GM12801 (cell line): Measurements from ENCODE around the gene STMN1.

ENCODE experiments used
- CTCF ChIP-seq: IDR thresholded peaks from one replicate; pipeline ENCODE4 v1.5.1; 2011; ENCODE audit warnings: control low read depth; ENCODE audit not compliant: insufficient read length; ENCODE audit errors: extremely low read depth

The STMN1 gene

GRCh38 chr1:25913206-25913605, 7.0 kb upstream of the STMN1 start:
- TF ChIP-seq CTCF, result no peak

GRCh38 chr1:25912076-25912831, 6.0 kb upstream of the STMN1 start:
- no peak for TF ChIP-seq CTCF

GRCh38 chr1:25911162-25911561, 4.9 kb upstream of the STMN1 start:
- TF ChIP-seq CTCF, result no peak

GRCh38 chr1:25909040-25909439, 2.8 kb upstream of the STMN1 start:
- TF ChIP-seq CTCF, result no peak

- no peak for TF ChIP-seq CTCF
These were observed 1.9 kb upstream of the STMN1 start for GRCh38 chr1:25908161-25908560.

GRCh38 chr1:25907601-25908000, 1.4 kb upstream of the STMN1 start:
- no peak for TF ChIP-seq CTCF

- no peak for TF ChIP-seq CTCF
These were observed 553 bp upstream of the STMN1 start for GRCh38 chr1:25906644-25907300.
